Ramos (cell line): ENCODE data around the gene GPX3.

Experiments used
- in situ Hi-C: fragments of 300-500 bp; cut with MboI; formaldehyde crosslinking; loops from one replicate; pipeline ENCODE4 v1.14.3; 2022; ENCODE audit warnings: low sequenced_read_pairs; ENCODE audit not compliant: unreplicated experiment

GPX3 gene

DNA sequence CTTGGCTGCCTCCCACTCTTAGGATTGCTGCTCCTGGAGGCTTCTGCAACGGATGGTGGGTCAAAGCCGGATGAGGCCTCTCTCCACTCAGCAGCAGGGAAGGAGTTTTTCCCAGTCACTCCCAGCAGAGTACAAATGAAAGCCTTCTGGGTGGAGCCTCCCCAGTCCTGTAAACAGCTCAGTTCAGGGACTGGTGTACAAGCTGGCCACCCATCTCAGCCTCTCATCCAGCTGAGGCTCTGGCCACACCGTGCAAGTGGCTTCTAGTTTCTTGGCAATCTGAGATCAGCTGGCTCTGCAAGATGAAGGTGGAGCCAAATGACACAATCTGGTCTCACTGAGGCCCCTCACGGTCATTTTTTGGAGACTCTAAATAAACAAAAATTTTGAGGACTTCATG lies 10.0 kb downstream of the GPX3 start:
- in situ Hi-C loops = no loop called here

DNA sequence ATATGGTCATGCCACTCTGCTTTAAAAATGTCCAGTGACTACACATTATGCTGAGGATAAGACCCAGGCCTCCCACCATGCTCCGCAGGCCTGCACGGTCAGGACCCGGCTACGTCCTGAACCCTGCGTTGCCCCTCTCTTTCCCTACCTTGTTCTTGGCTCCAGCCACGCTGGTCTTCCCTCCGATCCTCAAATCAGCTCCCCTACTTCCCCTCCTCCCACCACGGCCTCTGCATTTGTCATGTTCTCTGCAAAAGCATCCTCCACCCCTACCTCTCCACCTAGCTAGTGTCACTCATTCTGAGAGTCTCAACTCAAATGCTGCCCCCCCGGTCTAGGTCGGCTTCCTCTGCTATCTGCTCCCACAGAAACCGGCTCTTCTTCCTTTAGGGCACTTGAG lies 11.2 kb downstream of the GPX3 start:
- in situ Hi-C loops = no loop called here

DNA sequence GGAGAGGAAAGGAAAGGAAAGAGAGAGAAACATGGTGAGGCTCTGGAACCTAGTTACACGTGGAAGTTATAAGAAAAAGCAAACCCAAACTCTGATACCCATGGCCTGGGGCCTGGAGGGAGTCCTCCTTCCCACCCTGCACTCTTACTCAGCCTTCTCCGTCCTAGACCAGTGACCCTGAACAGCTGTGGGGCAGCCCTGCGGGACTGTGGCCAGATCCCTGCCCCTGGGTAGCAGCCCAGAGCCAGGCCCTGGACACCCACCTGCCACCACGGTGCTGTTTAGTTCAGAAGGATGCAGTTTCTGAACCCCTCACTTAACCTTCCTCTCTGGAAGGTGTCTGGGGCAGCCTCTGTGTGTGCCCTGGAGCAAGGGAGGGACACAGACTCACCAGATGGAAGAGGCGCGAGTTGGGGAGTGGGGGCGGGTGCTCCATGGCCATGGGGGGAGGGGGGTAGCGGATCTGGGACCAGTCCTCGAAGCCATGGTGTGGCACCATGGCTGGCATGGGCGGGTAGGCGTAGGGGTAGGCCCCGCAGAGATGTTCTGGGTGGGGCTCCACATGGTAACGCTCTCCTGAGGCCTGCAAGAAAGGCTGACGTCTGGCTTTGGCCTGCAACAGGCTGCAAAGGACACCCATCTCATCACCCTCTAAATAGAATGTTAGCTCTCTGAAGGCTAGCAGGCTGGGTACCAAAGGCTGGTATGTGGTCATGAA lies 13.0 kb downstream of the GPX3 start:
- in situ Hi-C loops = no loop called here

DNA sequence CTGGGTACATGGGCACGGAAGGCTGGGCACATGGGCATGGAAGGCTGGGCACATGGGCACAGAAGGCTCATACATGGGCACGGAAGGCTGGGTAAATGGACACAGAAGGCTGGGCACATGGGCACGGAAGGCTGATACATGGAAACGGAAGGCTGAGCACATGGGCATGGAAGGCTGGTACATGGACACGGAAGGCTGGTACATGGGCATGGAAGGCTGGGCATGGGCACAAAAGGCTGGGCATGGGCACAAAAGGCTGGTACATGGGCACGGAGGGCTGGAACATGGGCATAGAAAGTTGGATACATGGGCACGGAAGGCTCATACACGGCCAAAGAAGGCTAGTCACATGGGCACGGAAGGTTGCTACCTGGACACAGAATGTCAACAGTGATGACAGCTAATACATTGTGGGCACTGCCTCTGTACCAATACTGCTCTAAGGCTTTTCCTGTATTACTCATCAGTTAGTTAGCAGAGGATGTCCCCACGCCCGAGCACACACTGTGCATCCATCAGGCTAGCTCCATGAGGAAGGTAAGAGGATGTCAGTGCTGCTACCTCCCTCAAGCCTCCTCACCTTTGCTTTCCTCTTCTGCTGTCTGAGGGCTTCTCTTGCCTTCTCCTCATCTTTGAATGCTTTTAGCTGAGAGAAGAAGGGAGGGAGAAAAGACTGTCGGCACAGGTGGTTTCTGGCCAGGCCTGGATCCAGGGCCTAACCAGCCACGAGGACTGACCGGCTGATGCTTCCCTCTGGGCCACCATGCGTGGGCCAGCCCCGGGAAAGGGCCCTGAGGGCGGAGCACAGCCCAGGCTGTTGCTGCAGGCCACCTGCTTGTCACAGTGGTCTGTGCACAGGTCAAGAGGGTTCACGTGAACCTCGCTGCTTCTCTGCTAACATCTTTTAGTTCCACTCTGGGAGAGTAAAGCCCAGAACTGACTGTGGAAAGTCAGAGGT lies 14.3 kb downstream of the GPX3 start:
- in situ Hi-C loops = no loop called here

DNA sequence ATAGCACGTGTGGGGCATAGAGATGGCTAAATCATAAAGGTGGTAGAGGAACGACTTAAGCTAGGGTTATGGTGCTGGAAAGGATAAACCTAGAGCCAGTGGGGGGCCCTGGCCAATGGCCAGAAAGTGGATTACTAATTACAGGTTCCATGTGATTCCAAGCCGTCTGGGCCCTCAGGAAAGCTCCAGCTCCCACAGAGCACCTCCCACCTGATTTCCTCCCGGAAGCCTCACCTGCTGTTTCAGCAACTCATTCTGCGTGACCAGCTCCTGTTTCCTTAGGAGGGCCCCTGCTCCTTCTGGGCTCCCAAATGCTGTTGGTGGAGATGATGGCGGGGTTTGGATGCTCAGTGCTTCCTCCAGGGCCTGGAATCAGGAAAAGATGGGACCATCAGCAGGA lies 16.2 kb downstream of the GPX3 start:
- in situ Hi-C loops = no loop called here

DNA sequence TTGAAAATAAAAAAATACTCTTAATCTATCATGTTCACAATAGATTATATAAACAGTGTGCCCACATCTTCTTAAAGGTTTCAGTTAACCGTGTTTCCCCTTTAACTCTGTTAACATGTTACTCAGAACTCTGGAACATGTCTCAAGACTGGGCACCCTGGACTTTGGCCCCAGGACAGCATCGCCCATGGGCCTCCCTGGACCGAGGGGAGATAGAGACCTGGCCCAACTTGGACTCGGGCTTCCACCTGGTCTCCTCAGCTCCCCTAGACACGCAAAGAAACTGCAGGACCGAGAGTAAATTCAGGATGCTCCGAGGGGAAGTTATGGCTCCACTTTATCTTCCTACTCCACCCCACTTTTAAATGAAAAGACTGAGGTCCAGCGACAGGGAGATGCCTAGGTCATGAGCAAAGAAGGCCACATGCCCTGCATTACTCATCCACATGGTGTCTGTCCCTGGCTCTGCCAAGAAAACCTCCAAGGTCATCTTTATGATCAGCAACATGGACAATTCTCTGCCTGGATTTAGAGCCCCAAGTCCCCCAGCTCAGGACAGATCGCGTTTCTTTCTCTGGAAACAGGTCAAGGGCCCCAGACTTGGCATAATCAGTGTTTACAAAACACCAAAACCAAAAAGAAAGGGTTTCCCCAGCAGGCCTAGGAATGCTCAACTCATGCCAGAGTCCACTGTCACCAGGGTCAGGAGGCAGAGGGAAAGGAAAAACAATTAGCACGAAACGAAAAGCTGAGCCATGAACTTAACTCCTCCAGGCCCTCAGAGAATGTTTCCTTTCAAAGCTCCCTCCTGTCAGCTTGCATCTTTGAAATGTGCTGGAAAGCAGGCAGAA lies 17.4 kb downstream of the GPX3 start:
- in situ Hi-C loops = no loop called here

DNA sequence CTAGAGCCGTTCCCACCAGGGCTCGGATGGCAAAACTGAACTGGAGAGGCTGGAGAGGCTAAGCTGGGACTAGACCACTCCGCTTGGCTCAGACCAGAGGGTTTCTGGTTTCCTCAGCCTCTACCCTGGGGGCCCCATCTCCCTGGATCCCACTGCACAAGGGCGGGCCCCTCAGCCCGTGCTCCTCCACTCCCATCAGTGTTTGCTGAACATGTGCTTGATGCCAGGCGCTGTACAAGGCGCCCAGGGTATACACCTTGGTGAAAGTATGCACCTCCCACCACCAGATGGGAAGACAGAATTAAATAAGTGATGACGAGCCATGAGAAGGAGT lies 18.0 kb downstream of the GPX3 start:
- in situ Hi-C loops = no loop called here

DNA sequence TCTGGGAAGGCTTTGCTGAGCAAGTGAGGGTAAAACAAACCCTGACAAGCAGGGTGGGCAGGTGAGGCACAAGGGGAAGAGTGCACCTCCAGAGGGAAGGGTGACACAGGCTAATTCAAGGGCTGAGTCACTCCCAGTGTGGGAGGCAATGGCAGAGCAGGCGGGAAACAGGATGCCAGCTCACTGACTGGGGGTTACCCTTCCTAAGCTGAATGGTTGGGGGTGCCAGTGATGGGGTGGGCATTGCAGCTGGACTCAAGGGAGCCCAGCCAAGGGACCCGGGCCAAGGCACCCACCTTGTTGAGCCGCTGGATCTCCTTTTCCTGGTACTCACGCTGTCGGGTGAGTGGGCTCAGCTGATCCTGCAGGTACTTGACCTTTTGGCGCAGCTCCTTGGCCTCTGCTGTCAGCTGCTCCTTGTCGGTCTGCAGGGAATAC lies 18.4 kb downstream of the GPX3 start:
- in situ Hi-C loops = no loop called here

DNA sequence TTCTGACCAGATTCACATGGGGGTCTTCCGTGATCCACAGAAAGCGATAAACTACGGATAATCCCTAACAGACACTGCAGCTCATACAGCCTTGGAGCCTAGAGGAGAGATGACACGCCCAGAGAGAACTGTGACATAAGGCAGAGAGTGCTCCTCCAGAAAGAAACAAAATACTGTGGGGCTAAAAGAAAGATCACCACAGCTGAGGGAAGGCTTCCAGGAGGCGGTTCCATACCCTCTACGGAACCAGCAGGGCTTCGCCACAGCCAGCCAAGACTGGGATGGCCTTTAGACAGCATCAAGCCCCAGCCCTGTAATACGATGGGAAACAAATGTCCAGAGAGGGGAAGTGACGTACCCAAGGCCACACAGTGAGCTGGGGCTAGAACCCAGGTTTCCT lies 19.3 kb downstream of the GPX3 start:
- in situ Hi-C loops = no loop called here

DNA sequence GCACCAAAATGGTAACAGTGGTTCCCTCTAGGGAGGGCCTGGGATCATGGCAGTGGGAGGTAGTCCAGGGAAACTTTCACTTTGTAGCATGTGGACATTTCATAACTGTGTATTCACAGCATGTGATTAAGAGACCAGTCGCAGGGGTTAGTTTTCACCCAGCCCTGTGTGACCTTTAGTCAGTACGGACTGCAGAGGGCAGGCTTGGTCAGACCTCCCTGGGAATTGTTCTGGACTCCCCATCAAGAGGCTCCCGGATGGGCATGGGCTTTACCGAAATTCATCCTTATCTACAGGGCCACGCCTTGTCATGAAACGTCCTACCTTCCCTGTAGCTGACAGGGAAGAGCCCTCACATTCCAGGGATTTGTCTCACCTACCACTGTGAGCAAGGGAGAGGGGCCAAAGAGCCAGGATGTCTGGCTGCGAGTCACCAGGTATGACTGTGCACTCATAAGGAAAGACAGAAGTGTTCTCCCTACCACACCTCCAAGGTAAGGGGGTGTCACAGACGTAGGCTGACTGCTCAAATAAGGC lies 19.9 kb downstream of the GPX3 start:
- in situ Hi-C loops = no loop called here

DNA sequence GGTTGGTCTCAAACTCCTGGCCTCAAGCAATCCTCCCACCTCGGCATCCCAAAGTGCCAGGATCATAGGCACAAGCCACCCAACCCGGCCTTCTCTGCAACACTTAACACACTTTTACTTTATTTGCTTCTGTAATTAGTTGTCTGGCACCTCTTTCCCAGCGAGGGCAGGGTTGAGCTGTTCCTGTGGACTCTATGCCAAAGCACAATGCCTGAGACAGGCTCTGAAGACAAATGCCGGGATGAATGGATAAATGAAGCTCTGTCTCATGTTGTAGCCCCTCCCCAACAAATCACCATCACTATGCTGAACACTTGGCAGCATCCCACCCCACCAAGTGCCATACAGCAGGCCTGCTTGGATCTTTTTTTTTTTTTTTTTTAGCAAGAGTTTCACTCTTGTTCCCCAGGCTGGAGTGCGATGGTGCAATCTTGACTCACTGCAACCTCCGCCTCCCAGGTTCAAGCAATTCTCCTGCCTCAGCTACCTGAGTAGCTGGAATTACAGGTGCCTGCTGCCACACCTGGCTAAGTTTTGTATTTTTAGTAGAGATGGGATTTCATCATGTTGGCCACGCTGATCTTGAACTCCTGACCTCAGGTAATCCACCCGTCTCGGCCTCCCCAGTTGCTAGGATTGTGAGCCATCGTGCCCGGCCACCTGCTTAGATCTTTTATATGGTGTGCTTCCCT lies 21.3 kb downstream of the GPX3 start:
- in situ Hi-C loops = no loop called here

DNA sequence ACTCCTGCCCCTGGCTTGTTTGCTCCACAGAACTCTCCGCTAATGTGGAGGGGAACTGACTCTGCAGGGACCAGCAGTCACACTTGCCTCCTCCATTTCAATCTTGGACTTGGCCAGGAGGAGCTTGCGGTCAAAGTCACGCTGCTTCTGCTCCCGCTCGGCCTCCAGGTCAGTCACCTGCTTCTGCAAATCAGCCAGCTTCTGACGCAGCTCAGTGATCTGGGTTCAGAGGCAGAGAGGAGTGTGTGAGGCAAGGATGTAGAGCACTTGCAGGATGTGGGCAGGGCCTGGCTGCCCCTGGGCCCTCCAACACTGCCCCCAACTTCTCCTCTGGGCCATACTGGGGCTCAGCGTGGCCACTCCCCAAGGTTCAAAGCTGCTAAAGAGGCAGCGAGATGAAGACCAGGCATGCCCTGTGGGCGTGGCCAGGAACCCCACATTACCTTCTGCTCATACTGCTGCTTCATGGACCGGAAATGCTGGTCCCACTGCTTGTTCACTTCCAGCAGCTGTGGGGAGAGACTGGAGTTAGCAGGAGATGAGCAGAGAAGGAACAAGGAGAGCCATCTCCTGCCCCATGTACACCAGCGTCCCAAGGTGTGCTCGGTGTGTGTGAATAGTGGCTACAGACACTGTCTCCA lies 22.2 kb downstream of the GPX3 start:
- in situ Hi-C loops = no loop called here

DNA sequence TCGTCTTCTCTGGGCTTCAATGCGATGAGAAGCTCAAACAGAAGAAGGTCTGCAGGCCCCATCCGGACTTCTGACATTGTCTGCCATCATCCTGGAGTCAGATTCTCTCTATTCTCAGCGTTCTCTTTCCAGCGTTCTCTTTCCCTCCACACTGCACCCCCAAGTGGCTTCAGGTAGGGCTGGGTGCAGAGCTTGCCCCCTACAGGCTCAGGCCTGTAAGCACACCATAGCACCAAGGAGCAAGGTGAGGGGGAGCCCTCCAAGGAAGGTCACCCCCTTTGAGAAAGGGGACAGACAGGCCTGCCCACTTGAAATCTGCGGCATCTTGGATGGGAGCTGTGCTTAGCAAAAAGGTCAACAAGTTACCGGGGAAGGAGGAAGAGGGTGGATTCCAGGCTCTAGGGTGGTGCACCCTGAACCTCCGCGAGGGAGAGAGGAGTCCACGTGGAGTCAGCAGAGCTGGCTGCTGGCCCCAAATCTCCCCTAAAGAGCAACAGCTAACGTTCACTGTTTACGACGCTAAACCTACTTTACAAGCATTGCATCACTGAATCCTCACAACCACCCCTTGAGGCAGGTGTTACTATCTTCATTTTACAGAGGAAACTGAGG lies 27.5 kb downstream of the GPX3 start:
- in situ Hi-C loops = no loop called here

DNA sequence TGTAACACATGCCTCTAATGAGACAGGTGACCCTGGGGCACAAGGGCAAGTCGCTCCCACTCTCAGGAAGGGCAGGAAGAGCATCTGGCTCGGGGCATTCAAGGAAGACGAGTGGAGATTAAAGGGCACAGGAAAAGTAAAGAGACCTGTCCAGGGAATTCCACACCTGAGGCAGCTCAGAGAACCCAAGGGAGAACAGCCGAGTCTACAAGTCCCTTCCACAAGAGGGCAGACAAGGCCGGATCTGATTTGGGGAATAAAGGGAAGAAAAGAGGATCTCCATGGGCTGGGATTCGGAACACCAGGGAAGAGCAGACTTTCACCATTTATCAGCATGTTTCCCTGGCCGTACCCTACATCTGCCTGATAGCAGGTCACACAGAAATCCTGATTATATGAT lies 28.1 kb downstream of the GPX3 start:
- in situ Hi-C loops = no loop called here

DNA sequence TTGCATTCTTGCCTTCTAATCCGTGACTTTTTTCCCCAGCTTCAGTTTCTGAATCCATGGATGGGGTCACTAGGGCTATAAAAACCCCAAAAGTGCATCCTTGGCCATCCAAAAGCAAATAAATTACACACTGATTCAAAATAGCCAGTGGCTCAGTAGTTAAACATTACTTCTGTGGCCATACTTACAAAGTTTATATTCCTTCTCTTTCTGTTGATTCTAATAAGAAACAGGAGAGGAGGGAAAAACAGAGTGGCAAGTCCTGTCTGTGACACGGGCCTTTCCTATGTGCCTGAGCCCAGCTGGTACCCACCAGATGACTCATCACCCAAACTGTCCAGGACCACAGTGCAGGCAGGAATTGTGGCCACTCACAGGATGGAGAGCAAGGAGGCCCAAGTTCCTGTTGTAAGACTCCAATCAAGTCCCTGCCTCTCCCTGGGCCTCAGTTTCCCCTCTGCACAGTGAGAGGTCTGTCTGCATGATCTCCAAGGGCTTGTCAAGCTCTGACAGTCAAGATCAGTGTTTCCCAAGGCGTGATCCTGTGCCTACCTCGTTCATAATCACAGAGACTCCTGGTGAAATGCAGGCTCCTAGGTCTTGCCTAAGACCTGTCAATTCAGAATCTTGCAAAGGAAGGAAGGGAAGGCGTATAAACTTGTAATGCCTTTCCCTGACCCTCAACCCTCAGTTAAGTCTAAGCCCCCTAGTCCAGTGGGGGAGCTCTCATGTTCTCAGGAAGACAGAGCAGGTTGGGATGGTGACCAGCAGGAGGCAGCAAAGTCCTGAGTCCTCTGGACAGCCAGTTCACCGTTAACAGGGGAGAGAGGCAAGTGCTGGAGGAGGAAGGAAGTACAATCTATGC lies 30.9 kb downstream of the GPX3 start:
- in situ Hi-C loops = loop anchor here (5.0 kb wide), 1 partner anchor 66 kb away; no protein-coding TSS in a partner anchor

DNA sequence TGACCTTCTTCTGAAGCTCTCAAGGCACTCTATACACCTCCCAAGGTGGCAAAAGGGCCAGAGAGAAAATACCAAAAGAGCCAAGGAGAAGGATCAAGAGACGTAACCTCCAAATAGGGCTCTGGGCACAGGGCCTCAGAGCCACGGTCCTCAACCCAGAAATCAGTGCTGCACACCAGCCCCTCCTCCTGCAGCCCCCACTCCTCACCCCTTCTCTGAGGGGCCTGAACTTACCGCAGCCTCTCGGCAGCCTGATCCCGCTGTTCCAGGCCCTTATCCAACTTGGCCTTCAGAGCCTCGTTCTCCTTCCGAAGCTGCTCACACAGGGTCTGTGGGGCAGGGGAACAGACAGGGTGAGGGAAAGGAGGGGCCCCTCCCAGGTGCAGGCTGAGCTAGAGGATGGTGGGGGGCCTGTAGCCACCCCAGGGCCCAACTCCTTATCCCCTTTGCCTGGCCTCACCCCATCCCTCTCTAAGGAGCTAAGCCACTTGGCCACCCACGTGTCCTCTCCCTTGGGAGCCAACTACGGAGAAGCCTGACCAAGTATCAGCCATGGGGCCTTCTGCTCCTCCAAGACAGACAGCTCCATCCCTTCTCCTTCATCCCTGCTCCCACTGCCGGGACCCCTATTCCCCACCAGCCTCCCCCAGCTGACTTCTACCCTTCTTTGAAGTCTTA lies 31.7 kb downstream of the GPX3 start:
- in situ Hi-C loops = loop anchor here (5.0 kb wide), 1 partner anchor 65 kb away; no protein-coding TSS in a partner anchor

DNA sequence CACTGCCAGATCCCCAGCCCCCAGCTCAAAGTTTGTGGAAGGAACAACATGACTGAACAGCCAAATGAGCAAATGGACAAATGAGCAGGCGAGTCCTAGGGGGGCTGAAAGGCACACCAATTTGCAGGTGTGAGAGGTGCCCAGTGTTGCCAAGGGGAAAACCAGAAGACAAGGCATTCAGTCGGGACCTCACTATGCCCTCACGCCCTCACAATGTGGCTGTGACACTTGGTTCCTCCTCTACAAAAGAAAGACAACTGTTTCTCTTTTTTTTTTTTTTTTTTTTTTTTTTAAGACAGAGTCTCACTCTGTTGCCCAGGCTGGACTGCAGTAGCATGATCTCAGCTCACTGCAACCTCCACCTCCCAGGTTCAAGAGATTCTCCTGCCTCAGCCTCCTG lies 32.4 kb downstream of the GPX3 start:
- in situ Hi-C loops = loop anchor here (5.0 kb wide), 1 partner anchor 64 kb away; no protein-coding TSS in a partner anchor
